NCI-H82 treated with DMSO at 0.1 percent for 48 hours (cell line): ENCODE measurements around the gene NFKB1.
"Not testable (repeated sequence)": the region's sequence is repeated elsewhere in the genome, so short reads cannot be mapped to it uniquely, and the experiment has no call there.

Experiments used
- DNase-seq: peaks from one replicate; lab custom pipeline; 2025; ENCODE audit not compliant: unreplicated experiment; lab: John Stamatoyannopoulos, UW

NFKB1 gene, protein sequence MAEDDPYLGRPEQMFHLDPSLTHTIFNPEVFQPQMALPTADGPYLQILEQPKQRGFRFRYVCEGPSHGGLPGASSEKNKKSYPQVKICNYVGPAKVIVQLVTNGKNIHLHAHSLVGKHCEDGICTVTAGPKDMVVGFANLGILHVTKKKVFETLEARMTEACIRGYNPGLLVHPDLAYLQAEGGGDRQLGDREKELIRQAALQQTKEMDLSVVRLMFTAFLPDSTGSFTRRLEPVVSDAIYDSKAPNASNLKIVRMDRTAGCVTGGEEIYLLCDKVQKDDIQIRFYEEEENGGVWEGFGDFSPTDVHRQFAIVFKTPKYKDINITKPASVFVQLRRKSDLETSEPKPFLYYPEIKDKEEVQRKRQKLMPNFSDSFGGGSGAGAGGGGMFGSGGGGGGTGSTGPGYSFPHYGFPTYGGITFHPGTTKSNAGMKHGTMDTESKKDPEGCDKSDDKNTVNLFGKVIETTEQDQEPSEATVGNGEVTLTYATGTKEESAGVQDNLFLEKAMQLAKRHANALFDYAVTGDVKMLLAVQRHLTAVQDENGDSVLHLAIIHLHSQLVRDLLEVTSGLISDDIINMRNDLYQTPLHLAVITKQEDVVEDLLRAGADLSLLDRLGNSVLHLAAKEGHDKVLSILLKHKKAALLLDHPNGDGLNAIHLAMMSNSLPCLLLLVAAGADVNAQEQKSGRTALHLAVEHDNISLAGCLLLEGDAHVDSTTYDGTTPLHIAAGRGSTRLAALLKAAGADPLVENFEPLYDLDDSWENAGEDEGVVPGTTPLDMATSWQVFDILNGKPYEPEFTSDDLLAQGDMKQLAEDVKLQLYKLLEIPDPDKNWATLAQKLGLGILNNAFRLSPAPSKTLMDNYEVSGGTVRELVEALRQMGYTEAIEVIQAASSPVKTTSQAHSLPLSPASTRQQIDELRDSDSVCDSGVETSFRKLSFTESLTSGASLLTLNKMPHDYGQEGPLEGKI

DNA sequence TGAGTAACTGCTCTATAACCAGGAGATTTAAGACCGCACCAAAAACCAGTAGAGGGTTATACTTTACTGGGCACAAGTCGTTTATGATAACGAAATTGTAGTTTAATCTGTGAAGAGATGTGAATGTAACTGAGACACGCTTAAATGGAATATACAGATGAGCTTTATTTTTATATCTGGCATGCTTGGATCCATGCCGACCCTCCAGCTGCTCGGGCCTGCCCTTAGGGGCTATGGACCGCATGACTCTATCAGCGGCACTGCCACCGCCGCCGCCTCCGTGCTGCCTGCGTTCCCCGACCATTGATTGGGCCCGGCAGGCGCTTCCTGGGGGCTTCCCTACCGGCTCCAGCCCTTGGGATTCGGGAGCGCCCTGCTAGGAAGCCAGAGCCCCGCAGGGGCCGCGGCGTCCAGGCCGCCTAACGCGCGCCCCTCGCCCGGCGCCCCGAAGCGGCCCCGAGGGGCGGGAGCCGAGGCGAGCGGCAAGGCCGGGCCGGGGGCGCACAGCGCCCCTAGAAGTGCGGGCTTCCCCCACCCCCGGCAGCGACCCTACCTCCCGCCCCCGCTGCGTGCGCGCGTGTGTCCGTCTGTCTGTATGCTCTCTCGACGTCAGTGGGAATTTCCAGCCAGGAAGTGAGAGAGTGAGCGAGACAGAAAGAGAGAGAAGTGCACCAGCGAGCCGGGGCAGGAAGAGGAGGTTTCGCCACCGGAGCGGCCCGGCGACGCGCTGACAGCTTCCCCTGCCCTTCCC lies at the start of gene NFKB1:
NFKB1 (plus strand) TSS at position 664 of the 751 bp plus-strand sequence. CDS start 24,160 bp downstream, outside the sequence.
- no peak for DNase-seq

DNA sequence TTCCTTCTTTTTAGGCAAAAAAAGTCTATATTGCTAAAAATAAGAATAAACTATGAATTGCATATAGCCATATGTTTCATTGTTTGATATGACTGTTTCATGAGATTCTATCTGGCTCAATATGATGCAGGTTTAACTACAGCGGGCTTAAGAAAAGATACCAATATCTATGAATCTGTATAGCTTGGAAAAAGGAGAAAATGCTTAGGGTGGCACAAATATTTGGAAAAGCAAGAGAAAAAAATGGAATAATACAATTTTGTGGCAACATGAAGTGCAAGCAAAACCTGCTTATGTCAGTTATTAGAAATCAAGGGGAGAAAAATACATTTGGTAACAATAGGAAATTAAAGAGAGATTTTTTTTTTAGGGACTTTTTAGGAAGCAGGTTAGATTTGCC lies 48.3 kb upstream of the NFKB1 start:
- no peak for DNase-seq

DNA sequence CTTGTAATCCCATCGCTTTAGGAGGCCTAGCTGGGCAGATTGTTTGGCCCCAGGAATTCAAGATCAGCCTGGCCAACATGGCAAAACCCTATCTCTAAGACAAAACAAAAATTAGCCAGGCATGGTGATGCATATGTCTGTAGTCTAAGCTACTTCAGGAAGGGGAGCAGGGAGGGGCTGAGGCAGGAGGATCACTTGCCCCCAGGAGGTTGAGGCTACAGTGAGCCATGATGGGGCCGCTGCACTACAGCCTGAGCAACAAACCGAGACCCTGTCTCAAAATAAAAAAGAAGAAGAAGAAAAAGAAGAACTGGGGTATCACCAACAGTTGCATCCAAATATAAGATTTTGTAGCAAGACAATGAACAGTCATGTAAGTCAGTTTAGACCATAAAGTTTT lies 47.3 kb upstream of the NFKB1 start:
- no peak for DNase-seq

DNA sequence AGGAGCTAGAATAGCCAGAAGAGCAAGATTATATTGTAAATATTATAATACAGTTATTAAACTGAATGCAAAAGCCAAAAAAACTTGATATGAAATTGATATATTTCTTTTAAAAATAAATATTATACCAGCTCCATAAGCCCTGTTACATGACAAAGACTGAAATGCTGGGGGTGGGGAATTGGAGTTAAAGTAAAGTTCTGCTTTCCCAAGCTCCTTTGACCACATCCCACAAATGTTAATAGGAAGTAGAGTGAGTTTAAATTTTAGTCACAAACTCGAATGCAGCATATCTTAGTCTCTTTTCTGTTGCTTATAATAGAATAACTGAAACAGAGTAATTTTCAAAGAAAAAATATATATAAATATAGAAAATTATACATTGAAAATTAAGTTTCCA lies 46.9 kb upstream of the NFKB1 start:
- DNase-seq, result no peak

DNA sequence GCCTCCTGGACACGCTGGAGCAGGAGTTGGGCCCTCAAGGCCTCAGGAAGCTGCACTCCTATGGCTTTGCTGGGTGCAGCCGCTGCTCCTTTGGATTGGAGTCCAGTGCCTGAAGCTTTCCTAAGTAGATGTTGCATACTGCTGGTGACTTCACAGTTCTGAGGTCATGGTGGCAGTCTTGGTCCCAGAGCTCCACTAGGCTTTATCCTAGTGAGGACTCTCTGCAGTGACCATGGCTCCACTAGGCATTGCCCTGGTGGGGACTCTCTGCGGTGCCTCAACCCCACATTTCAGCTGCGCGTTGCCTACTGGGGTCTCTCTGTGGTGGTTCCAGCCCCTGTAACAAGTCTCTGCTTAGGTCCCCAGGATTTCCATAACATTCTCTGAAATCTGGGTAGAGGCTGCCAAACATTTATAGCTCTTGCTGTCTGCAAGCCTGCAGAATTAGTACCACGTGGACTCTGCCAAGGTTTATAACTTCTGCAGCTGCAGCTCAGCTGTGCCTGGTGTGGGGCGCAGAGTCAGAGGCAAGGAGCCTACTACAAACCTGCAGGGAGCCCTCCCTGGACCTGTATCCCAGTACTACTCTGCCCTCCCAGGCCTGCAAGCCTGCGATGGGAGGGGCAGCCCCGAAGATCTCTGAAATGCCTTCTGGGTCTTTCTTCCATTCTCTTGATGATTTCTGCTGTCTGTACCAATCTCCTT lies 46.0 kb upstream of the NFKB1 start:
- DNase-seq, result no peak

DNA sequence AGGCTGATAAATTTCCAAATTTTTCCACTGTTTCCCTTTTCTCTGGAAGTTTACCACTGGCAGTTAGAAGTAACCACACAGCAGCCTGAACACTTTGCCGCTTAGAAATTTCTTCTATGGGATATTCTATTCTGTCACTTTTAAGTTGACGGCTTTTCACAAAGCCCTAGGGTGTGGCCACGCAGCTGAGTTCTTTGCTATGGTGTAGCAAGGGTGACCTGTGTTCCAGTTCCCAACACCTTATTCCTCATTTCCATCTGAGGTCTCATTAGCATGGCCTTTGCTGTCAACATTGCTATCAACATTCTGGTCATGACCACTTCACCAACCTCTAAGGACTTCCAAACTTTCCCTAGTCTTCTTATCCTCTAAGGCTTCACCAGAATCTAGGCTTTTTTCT lies 45.4 kb upstream of the NFKB1 start:
- no peak for DNase-seq

DNA sequence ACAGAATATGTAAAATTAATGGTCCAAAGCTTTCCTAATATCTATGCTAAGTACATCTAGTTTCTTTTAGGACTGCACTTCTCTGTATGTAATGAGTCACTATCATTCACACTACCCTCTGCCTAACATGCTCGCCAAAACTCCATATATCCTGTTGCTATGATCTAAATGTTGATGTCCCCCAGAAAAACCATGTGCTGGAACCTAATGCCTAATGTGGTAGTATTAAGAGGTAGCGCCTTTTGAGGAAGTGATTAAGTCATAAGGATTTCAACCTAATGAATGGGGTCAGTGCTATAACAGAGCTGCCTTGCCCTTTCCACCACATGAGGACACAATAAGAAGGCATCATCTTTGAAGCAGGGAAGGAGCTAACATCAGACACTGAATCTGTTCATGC lies 34.9 kb upstream of the NFKB1 start:
- no peak for DNase-seq

DNA sequence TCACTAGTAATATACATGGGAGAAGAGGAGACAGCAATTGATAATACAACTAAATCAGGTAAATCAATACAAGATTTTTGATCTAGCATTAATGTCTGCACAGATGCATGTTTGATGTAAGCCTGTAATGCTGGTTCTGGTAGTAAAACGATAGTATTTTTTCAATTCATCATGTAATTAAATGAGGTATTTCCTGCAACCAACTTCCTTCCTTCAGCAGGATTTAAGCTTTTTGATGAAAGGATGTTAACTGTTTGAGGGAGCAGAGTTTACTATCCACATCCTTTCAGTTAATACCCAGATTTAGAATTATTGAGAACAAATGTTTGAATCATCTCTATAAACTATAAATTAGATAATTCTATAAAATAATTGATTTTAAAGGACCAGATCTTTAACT lies 31.4 kb upstream of the NFKB1 start:
- no peak for DNase-seq

DNA sequence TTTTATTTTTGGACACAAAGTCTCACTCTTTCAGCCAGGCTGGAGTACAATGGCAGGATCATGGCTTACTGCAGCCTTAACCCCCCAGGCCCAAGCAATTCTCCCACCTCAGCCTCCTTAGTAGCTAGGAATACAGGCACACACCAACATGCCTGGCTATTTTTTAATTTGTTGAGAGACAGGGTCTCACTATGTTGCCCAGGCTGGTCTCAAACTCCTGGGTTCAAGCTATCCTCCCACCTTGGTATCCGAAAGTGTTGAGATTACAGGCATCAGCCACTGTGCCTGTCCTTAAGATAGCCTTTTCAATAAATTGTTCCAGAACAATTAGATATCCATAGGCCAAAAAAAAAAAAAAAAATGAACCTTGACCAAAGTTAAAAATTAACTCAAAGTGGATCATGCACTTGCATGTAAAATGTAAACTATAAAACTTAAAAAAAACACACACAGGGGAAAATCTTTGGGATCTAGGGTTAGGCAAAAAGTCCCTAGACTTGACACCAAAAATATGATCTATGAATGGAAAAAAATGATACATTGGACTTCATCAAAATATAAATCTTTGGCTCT lies 28.6 kb upstream of the NFKB1 start:
- no peak for DNase-seq

DNA sequence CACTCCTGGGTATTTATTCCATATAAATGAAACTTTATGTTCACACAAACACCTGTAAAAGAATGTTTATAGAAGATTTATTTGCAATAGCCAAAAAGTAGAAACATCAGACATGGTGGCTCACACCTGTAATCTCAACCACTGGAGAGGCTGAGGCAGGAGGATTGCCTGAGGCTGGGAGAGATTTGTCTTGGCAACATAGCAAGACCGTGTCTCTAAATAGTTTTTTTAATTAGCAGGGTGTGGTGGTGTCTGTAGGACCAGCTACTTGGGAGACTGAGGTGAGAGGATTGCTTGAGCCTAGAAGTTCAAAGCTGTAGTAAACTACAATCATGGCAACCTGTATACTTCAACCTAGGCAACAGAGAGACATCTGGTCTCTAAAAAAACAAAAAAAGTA lies 27.7 kb upstream of the NFKB1 start:
- DNase-seq, result no peak

DNA sequence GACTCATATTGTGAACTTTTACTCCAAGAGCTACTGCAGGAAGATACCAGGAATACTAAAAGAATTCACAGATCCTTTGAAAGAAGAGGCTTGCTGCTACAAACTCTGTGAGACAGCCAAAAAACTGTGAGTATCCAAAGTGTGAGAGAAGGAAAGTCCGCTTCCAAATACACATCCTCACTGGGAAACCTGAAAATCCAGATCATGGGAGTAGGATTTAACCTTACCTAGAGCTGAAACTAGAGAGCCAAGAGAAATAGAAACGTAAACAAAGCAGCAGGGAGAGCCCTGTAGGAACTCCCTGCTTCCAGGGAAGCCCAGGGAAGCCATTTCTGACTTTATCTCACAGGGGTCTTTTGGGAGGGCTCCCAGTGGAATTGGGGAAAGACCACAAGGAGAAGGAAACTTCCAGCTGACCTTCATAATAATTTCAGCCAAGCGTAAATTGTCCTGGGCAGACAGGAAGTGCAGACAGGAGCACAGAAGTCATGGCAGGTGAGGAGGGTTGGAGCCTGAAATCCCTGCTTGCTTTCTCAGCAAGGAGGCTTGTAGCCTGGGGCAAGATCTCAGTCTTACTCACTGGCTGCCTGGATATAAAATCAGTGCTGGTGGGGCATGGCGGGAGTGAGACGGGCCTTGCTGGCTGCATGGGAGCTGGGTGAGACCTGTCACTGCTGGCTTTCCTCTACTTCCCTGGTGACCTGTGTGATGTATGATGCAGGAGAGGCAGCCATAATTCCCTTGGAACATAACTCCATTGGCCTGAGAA lies 26.2 kb upstream of the NFKB1 start:
- no peak for DNase-seq

DNA sequence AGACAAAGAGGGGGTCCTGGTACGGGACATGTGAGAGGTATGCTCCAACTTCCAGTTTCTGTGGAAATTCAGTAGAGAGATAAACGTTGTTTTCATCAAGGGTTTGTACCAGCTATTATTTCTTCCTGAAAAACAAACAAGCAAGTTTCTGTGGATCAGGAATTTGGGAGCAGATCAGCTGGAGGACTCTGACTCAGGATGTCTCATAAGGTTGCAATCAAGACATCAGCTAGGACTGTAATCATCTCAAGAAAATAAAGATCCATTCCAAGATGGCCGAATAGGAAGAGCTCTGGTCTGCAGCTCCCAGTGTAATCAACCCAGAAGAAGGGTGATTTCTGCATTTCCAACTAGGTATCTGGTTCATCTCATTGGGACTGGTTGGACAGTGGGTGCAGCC lies 23.5 kb upstream of the NFKB1 start:
- no peak for DNase-seq

DNA sequence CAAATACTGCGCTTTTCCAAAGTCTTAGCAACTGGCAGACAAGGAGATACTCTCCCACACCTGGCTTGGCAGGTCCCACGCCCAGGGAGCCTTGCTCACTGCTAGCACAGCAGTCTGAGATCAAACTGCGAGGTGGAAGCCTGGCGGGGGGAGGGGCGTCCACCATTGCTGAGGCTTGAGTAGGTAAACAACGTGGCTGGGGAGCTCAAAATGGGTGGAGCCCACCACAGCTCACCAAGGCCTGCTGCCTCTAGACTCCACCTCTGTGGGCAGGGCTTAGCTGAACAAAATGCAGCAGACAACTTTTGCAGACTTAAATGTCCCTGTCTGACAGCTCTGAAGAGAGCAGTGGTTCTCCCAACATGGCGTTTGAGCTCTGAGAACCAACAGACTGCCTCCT lies 23.0 kb upstream of the NFKB1 start:
- no peak for DNase-seq

DNA sequence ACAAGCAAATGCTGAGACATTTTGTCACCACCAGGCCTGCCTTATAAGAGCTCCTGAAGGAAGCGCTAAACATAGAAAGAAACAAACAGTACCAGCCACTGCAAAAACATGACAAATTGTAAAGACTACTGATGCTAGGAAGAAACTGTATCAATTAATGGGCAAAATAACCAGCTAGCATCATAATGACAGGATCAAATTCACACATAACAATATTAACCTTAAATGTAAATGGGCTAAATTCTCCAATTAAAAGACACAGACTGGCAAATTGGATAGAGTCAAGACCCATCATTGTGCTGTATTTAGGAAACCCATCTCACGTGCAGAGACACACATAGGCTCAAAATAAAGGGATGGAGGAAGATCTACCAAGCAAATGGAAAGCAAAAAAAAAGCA lies 21.3 kb upstream of the NFKB1 start:
- DNase-seq, result not testable (repeated sequence)

DNA sequence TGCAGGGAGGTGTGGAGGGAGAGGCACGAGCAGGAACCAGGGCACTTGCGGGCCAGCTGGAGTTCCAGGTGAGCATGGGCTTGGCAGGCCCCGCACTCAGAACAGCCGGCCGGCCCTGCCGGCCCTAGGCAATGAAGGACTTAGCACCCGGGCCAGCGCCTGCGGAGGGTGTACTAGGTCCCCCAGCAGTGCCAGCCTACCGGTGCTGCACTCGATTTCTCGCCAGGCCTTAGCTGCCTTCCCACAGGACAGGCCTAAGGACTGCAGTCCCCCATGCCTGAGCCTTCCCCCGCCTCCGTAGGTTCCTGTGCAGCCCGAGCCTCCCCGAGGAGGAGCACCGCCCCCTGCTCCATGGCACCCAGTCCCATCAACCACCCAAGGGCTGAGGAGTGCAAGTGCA lies 18.0 kb upstream of the NFKB1 start:
- DNase-seq, result no peak

DNA sequence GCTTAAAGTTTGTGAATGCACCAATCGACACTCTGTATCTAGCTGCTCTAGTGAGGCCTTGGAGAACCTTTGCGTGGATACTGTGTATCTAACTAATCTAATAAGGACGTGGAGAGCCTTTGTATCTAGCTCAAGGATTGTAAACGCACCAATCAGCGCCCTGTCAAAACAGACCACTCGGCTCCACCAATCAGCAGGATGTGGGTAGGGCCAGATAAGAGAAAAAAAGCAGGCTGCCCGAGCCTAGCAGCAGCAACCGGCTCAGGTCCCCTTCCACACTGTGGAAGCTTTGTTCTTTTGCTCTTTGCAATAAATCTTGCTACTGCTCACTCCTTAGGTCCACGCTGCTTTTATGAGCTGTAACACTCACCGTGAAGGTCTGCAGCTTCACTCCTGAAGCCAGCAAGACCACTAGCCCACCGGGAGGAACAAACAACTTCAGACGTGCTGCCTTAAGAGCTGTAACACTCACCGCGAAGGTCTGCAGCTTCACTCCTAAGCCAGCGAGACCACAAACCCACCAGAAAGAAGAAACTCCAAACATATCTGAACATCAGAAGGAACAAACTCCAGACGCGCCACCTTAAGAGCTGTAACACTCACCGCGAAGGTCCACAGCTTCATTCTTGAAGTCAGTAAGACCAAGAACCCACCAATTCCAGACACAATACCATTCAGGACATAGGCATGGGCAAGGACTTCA lies 17.0 kb upstream of the NFKB1 start:
- DNase-seq, result not testable (repeated sequence)

DNA sequence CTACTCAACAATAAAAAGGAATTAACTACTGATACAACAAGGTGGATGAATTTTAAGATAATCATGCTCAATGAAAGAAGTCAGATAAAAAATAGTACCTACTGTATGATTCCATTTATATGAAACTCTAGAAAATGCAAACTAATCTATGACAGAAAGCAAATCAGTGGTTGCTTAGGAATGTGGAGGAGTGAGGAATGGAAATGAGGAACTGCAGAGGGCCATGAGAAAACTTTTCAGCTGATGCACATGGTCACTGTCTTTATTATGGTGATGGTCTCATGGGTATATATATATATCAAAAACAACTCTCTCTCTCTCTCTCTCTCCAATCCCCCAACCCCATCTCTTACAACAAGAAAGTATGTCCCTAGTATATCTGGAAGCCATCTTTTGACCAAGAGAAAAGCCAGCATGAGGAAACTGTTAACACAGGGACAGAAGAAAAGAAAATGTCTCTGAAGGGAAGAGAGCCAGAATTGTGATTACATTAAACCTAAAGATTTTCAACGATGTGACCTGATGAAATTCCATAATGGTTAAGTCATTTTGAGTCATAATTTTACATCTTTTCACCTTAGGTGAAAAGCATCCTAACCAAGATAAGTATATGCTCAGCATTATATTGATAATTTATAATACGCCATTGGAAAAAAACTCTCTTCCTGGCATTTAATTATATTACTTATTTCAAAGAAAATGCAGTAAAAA lies 8.5 kb upstream of the NFKB1 start:
- DNase-seq, result no peak

DNA sequence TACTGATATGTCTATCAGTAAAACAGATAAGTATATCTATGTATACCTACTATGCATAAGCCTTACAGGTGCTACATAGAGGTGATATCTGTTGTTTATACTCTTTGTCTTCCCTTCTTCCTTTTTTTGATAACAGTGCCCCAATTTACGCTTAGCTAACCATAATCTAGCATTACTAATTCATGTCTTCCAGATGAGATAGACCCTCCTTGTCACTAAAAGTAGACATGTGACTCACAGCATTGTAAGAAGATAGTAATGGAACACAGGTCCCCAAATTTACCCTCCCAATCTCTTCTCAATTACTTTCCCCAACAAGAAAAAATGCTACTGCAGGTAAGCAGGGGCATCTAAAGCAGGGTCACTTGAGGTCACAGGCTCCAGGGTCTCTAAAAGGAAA lies 7.9 kb upstream of the NFKB1 start:
- DNase-seq, result no peak
